Stimulated activated naive CD8-positive, alpha-beta T cell treated with anti-CD3 and anti-CD28 coated beads, Interleukin-15, Interleukin-2, amounts not matched to agents 100 U/mL and 50 U/mL, for 24 hours (primary cell): Measurements from ENCODE around the gene RAB10.
"Not testable (repeated sequence)": the region's sequence is repeated elsewhere in the genome, so short reads cannot be mapped to it uniquely, and the experiment has no call there.

Experiments used
- ATAC-seq: fragments of 150-1000 bp; cut with Tn5 transposase; one replicate; pipeline ENCODE4 v1.10.0; 2021
- DNase-seq: peaks from one replicate; pipeline ENCODE4 v3.0.0; 2021

The RAB10 gene

GRCh38 chr2:26033818-26034636, at the start of gene RAB10:
TSS of gene RAB10 (plus strand) at chr2:26034084. CDS start at chr2:26034609, 525 bp downstream.
- DNase-seq = peak; percentile 99
- peak; percentile 94 for ATAC-seq

- ATAC-seq = no peak
These were observed 45.8 kb upstream of the RAB10 start for GRCh38 chr2:25988134-25988533.

GRCh38 chr2:25989154-25989553, 44.7 kb upstream of the RAB10 start:
- no peak for DNase-seq
- ATAC-seq = no peak

More at GRCh38 chr2:25988134-25988533, 45.8 kb upstream of the RAB10 start:
- no peak for DNase-seq

GRCh38 chr2:25991965-25992364, 41.9 kb upstream of the RAB10 start:
- DNase-seq (no peak), ATAC-seq (no peak)

GRCh38 chr2:25992556-25992955, 41.3 kb upstream of the RAB10 start:
- DNase-seq = no peak
- no peak for ATAC-seq

GRCh38 chr2:25993049-25993448, 40.8 kb upstream of the RAB10 start:
- DNase-seq = no peak
- no peak for ATAC-seq

- ATAC-seq (no peak), DNase-seq (no peak)
These were observed 39.4 kb upstream of the RAB10 start for GRCh38 chr2:25994509-25994908.

GRCh38 chr2:25996844-25997243, 37.0 kb upstream of the RAB10 start:
- DNase-seq (no peak), ATAC-seq (no peak)

- ATAC-seq = not testable (repeated sequence)
These were observed 35.0 kb upstream of the RAB10 start for GRCh38 chr2:25998816-25999383.

GRCh38 chr2:25999406-25999805, 34.5 kb upstream of the RAB10 start:
- not testable (repeated sequence) for DNase-seq, ATAC-seq

More at GRCh38 chr2:25998816-25999383, 35.0 kb upstream of the RAB10 start:
- not testable (repeated sequence) for DNase-seq

GRCh38 chr2:26000561-26001082, 33.3 kb upstream of the RAB10 start:
- DNase-seq (no peak), ATAC-seq (no peak)

- ATAC-seq = no peak
These were observed 32.0 kb upstream of the RAB10 start for GRCh38 chr2:26001743-26002351.

GRCh38 chr2:26002632-26003310, 31.1 kb upstream of the RAB10 start:
- DNase-seq (no peak), ATAC-seq (no peak)

More at GRCh38 chr2:26001743-26002351, 32.0 kb upstream of the RAB10 start:
- DNase-seq = no peak

- no peak for ATAC-seq
- DNase-seq = no peak
These were observed 25.8 kb upstream of the RAB10 start for GRCh38 chr2:26008095-26008494.

GRCh38 chr2:26008851-26009566, 24.9 kb upstream of the RAB10 start:
- no peak for ATAC-seq

GRCh38 chr2:26009567-26009963, 24.3 kb upstream of the RAB10 start:
- DNase-seq (no peak), ATAC-seq (no peak)

More at GRCh38 chr2:26008851-26009566, 24.9 kb upstream of the RAB10 start:
- no peak for DNase-seq

GRCh38 chr2:26010943-26011342, 22.9 kb upstream of the RAB10 start:
- ATAC-seq = no peak
- DNase-seq = no peak

- DNase-seq (no peak), ATAC-seq (no peak)
These were observed 22.3 kb upstream of the RAB10 start for GRCh38 chr2:26011609-26011989.

- DNase-seq (no peak), ATAC-seq (no peak)
These were observed 21.7 kb upstream of the RAB10 start for GRCh38 chr2:26011990-26012856.

GRCh38 chr2:26013668-26014067, 20.2 kb upstream of the RAB10 start:
- no peak for DNase-seq
- ATAC-seq = no peak
